ENCODE measurements around the gene RCSD1.

- TF ChIP-seq, protein P1, sequence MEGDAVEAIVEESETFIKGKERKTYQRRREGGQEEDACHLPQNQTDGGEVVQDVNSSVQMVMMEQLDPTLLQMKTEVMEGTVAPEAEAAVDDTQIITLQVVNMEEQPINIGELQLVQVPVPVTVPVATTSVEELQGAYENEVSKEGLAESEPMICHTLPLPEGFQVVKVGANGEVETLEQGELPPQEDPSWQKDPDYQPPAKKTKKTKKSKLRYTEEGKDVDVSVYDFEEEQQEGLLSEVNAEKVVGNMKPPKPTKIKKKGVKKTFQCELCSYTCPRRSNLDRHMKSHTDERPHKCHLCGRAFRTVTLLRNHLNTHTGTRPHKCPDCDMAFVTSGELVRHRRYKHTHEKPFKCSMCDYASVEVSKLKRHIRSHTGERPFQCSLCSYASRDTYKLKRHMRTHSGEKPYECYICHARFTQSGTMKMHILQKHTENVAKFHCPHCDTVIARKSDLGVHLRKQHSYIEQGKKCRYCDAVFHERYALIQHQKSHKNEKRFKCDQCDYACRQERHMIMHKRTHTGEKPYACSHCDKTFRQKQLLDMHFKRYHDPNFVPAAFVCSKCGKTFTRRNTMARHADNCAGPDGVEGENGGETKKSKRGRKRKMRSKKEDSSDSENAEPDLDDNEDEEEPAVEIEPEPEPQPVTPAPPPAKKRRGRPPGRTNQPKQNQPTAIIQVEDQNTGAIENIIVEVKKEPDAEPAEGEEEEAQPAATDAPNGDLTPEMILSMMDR (IDR thresholded peaks at IDR 0.05), result no peak
- no peak for TF ChIP-seq POLR2A (IDR thresholded peaks at IDR 0.05; ENCODE audit: low read depth)
Measured at GRCh38 chr1:167734227-167734626, 104.2 kb downstream of the RCSD1 start.
